H1 (cell line): ENCODE results near the gene TSPEAR. TPM values are rescaled to one million over a fixed set of nuclear protein-coding genes. Genes with fewer than 3 reads are reported as not detected.

Experiments
- CHD2 ChIP-seq: IDR thresholded peaks from 2 replicates; pipeline ENCODE4 v1.6.1; 2012; ENCODE audit warnings: low read length, improper control_type of control experiment
- CHD7 ChIP-seq: fragments of 300-600 bp; sonication (generic); IDR thresholded peaks from 2 replicates; pipeline ENCODE4 v1.7.1; 2012; ENCODE audit warnings: low read length, moderate library complexity, mild to moderate bottlenecking, inconsistent platforms; ENCODE audit not compliant: insufficient replicate concordance
- CTCF ChIP-seq, 3 experiments: IDR thresholded peaks; 1 replicate in 2 of 3; 2 replicates in 1 of 3; pipeline versions ENCODE4 v1.5.1 to v1.6.1; 2011; ENCODE audit warnings: low read length in 3 of 3, mild to moderate bottlenecking in 3 of 3, inconsistent platforms in 2 of 3, low read depth in 1 of 3, moderate library complexity in 1 of 3; ENCODE audit not compliant: insufficient read depth in 1 of 3; ENCODE audit errors: control extremely low read depth in 1 of 3
- E2F6 ChIP-seq: IDR thresholded peaks from 2 replicates; pipeline ENCODE4 v1.6.1; 2012; ENCODE audit warnings: inconsistent platforms
- EZH2 ChIP-seq: fragments of 200-600 bp; sonication (generic); IDR thresholded peaks from 2 replicates; pipeline ENCODE4 v1.7.1; 2012; ENCODE audit warnings: low read depth, mild to moderate bottlenecking, moderate library complexity, low read length, inconsistent platforms; ENCODE audit not compliant: severe bottlenecking
- POLR2AphosphoS5 ChIP-seq: IDR thresholded peaks from 2 replicates; pipeline ENCODE4 v1.6.1; 2011; ENCODE audit warnings: low read depth, low read length
- RBBP5 ChIP-seq: IDR thresholded peaks from 2 replicates; pipeline ENCODE4 v1.7.1; 2012; ENCODE audit warnings: low read depth, mild to moderate bottlenecking, inconsistent platforms, low read length, moderate library complexity, borderline replicate concordance
- SP4 ChIP-seq: IDR thresholded peaks from 2 replicates; pipeline ENCODE4 v1.6.1; 2012; ENCODE audit warnings: low read length, inconsistent platforms
- polyA plus RNA-seq, 7 experiments: library from polyadenylated mRNA; depleted of rRNA in 3 of 7; stranded (reverse) in 5 of 7; unstranded in 2 of 7; fragments of >200 nt in 5 of 7; fragments of 200-250 nt in 2 of 7; gene quantifications; 1 replicate in 5 of 7; 2 replicates in 1 of 7; 4 replicates in 1 of 7; pipeline versions ENCODE4 v1.2.1 to v1.2.3, GENCODE V29; 2011 to 2013; ENCODE audit warnings: missing spikeins in 2 of 7, mixed read lengths in 2 of 7
- total RNA-seq: library from RNA; stranded (reverse); fragmentation: NEBNext Ultra II Directional; extraction: Animal tissue kit (Norgen Biotek cat#: 25700); gene quantifications from 2 replicates; pipeline ENCODE4 v1.2.1, GENCODE V29; 2021

TSPEAR gene
- total and polyA plus RNA-seq, 2 of the 8 experiments (the other 6 are each of a cell fraction or from before 2014, with no cell fraction given): 0.58 to 0.89 TPM

GRCh38 chr21:44485254-44485793 lies 226.0 kb downstream of the TSPEAR start (continued):
- no peak for TF ChIP-seq CHD7
- peak; percentile 83; the same call in 1 of the 2 replicates for TF ChIP-seq POLR2AphosphoS5
- TF ChIP-seq EZH2: no peak
- peak; percentile 58; the same call in 1 of the 2 replicates for TF ChIP-seq E2F6
- no peak for TF ChIP-seq CHD2
- peak; percentile 48 to 74 (median 66) for TF ChIP-seq CTCF (IDR thresholded peaks at IDR 0.05; ENCODE audit: control extremely low read depth in 1 of 3, insufficient read depth in 1 of 3, low read depth in 1 of 3, low read length in 3 of 3)
- no peak for TF ChIP-seq RBBP5
- TF ChIP-seq SP4: peak; percentile 90
